ENCODE results near the gene ETFB.

Gene ETFB

GRCh38 chr19:51301266-51301665, 64.9 kb downstream of the ETFB start:
- Mint-ChIP-seq H3K27ac (no peak overlapping the region), H3K4me1 (no peaks in the 10 kb centered on the region), H3K27me3 (ENCODE audit: low read depth, poor library complexity) (peaks cover 27% of the 10 kb centered on the region), H3K4me3 (no peak overlapping the region), H3K9me3 (peaks cover 11% of the 10 kb centered on the region), H3K36me3 (ENCODE audit: low read depth) (no peaks in the 10 kb centered on the region)
- no peak for TF ChIP-seq CTCF (IDR thresholded peaks at IDR 0.05)
- DNase-seq = no peak

- H3K36me3 Mint-ChIP-seq (ENCODE audit: low read depth) = no peaks in the 10 kb centered on the region
- DNase-seq = no peak
- peaks cover 14% of the 10 kb centered on the region for H3K4me1 Mint-ChIP-seq
- no peak for TF ChIP-seq CTCF (IDR thresholded peaks at IDR 0.05)
- H3K4me3 Mint-ChIP-seq = no peak overlapping the region
- no peaks in the 10 kb centered on the region for H3K9me3 Mint-ChIP-seq
- H3K27ac Mint-ChIP-seq = no peak overlapping the region
- peaks cover 30% of the 10 kb centered on the region for H3K27me3 Mint-ChIP-seq (ENCODE audit: low read depth, poor library complexity)
Observed at GRCh38 chr19:51297406-51297805, 68.8 kb downstream of the ETFB start.

GRCh38 chr19:51296336-51297093, 69.7 kb downstream of the ETFB start:
- no peak for DNase-seq
- Mint-ChIP-seq H3K36me3 (ENCODE audit: low read depth) (no peaks in the 10 kb centered on the region), H3K27me3 (ENCODE audit: low read depth, poor library complexity) (peaks cover 35% of the 10 kb centered on the region), H3K9me3 (no peaks in the 10 kb centered on the region), H3K27ac (no peak overlapping the region), H3K4me1 (peaks cover 14% of the 10 kb centered on the region), H3K4me3 (no peak overlapping the region)
- TF ChIP-seq CTCF (IDR thresholded peaks at IDR 0.05) = no peak

GRCh38 chr19:51295382-51296126, 70.6 kb downstream of the ETFB start:
- Mint-ChIP-seq H3K27me3 (ENCODE audit: low read depth, poor library complexity) (peaks cover 35% of the 10 kb centered on the region), H3K9me3 (no peaks in the 10 kb centered on the region), H3K4me3 (no peak overlapping the region), H3K36me3 (ENCODE audit: low read depth) (no peaks in the 10 kb centered on the region), H3K4me1 (peaks cover 14% of the 10 kb centered on the region), H3K27ac (no peak overlapping the region)
- no peak for TF ChIP-seq CTCF (IDR thresholded peaks at IDR 0.05)
- DNase-seq = no peak
